ENCODE data around the gene DAP. TPM values are rescaled to one million over a fixed set of nuclear protein-coding genes. Genes with fewer than 3 reads are reported as not detected.
"Not testable (repeated sequence)": the region's sequence is repeated elsewhere in the genome, so short reads cannot be mapped to it uniquely, and the experiment has no call there.

DAP gene
- total RNA-seq, 3 donors from 2014 or later (not counting 1 experiment from before 2014, with no cell fraction given), result 38.4 to 48.9 (median 44.9) TPM

- Histone ChIP-seq H3K4me1 (ENCODE audit: control insufficient read depth, insufficient read depth, low read length) (peaks cover 3% of the 10 kb centered on the region), H3K27me3 (ENCODE audit: control insufficient read depth, insufficient read depth, low read length) (no peaks in the 10 kb centered on the region), H3K9me3 (ENCODE audit: control insufficient read depth, insufficient read depth, low read length) (no peaks in the 10 kb centered on the region), H3K4me3 (ENCODE audit: low read length) (no peak overlapping the region), H3K36me3 (ENCODE audit: control insufficient read depth, insufficient read depth, low read length) (no peaks in the 10 kb centered on the region), H3K27ac (ENCODE audit: low read length) (no peak overlapping the region)
- WGBS (ENCODE audit: insufficient coverage), result 92% methylated on average over 2 of the region's 3 CpGs
- no peaks in the 10 kb centered on the region for H3K36me3 Mint-ChIP-seq
- ATAC-seq (no peak), DNase-seq (no peak)
- TF ChIP-seq CTCF (IDR thresholded peaks at IDR 0.05), result no peak
- peaks cover 0 to 4% of the 10 kb centered on the region in 2 donors for H3K4me1 Mint-ChIP-seq
- peaks cover 0 to 3% of the 10 kb centered on the region in 2 donors for H3K27me3 Mint-ChIP-seq (ENCODE audit: low read depth in 2 of 2)
- H3K9me3 Mint-ChIP-seq, result no peaks in the 10 kb centered on the region
- no peak overlapping the region for H3K27ac Mint-ChIP-seq
- H3K4me3 Mint-ChIP-seq, result no peak overlapping the region
- intact Hi-C loops (cut with micrococcal nuclease), result no loop called here
These were observed 28.7 kb upstream of the DAP start for GRCh38 chr5:10789726-10790125.

GRCh38 chr5:10789021-10789420 lies 28.0 kb upstream of the DAP start:
- Histone ChIP-seq H3K4me1 (ENCODE audit: control insufficient read depth, insufficient read depth, low read length) (peaks cover 3% of the 10 kb centered on the region), H3K27me3 (ENCODE audit: control insufficient read depth, insufficient read depth, low read length) (no peaks in the 10 kb centered on the region), H3K9me3 (ENCODE audit: control insufficient read depth, insufficient read depth, low read length) (no peaks in the 10 kb centered on the region), H3K27ac (ENCODE audit: low read length) (no peak overlapping the region), H3K4me3 (ENCODE audit: low read length) (no peak overlapping the region), H3K36me3 (ENCODE audit: control insufficient read depth, insufficient read depth, low read length) (no peaks in the 10 kb centered on the region)
- Mint-ChIP-seq H3K36me3 (no peaks in the 10 kb centered on the region), H3K27ac (no peak overlapping the region), H3K4me3 (no peak overlapping the region), H3K9me3 (no peaks in the 10 kb centered on the region), H3K27me3 (ENCODE audit: low read depth in 2 of 2) (no peaks in the 10 kb centered on the region), H3K4me1 (peaks cover 0 to 4% of the 10 kb centered on the region in 2 donors)
- no peak for TF ChIP-seq CTCF (IDR thresholded peaks at IDR 0.05)
- 91% methylated on average over 3 of the region's 3 CpGs for WGBS (ENCODE audit: insufficient coverage)
- no peak for ATAC-seq
- intact Hi-C loops (cut with micrococcal nuclease), result no loop called here
- no peak for DNase-seq

- Histone ChIP-seq H3K4me1 (ENCODE audit: control insufficient read depth, insufficient read depth, low read length) (peaks cover 3% of the 10 kb centered on the region), H3K27ac (ENCODE audit: low read length) (no peak overlapping the region), H3K36me3 (ENCODE audit: control insufficient read depth, insufficient read depth, low read length) (no peaks in the 10 kb centered on the region), H3K9me3 (ENCODE audit: control insufficient read depth, insufficient read depth, low read length) (no peaks in the 10 kb centered on the region), H3K27me3 (ENCODE audit: control insufficient read depth, insufficient read depth, low read length) (no peaks in the 10 kb centered on the region), H3K4me3 (ENCODE audit: low read length) (no peak overlapping the region)
- no peak for TF ChIP-seq CTCF (IDR thresholded peaks at IDR 0.05)
- 91% methylated on average over 5 of the region's 5 CpGs for WGBS (ENCODE audit: insufficient coverage)
- no peaks in the 10 kb centered on the region for H3K9me3 Mint-ChIP-seq
- intact Hi-C loops (cut with micrococcal nuclease), result no loop called here
- no peak overlapping the region for H3K27ac Mint-ChIP-seq
- H3K36me3 Mint-ChIP-seq, result no peaks in the 10 kb centered on the region
- ATAC-seq, result no peak
- no peaks in the 10 kb centered on the region for H3K27me3 Mint-ChIP-seq (ENCODE audit: low read depth in 2 of 2)
- no peak overlapping the region for H3K4me3 Mint-ChIP-seq
- peaks cover 0 to 4% of the 10 kb centered on the region in 2 donors for H3K4me1 Mint-ChIP-seq
- no peak for DNase-seq
These were observed 27.3 kb upstream of the DAP start for GRCh38 chr5:10788358-10788757.

- peaks cover 3% of the 10 kb centered on the region for H3K4me1 ChIP-seq (ENCODE audit: control insufficient read depth, insufficient read depth, low read length)
- no peak overlapping the region for H3K4me3 ChIP-seq (ENCODE audit: low read length)
- H3K9me3 ChIP-seq (ENCODE audit: control insufficient read depth, insufficient read depth, low read length), result no peaks in the 10 kb centered on the region
- no peaks in the 10 kb centered on the region for H3K36me3 ChIP-seq (ENCODE audit: control insufficient read depth, insufficient read depth, low read length)
- H3K27me3 ChIP-seq (ENCODE audit: control insufficient read depth, insufficient read depth, low read length), result no peaks in the 10 kb centered on the region
- no peaks in the 10 kb centered on the region for H3K36me3 Mint-ChIP-seq
- no peak for TF ChIP-seq CTCF (IDR thresholded peaks at IDR 0.05)
- WGBS (ENCODE audit: insufficient coverage), result 59% methylated on average over 4 of the region's 4 CpGs
- no peak overlapping the region for H3K4me3 Mint-ChIP-seq
- H3K27ac Mint-ChIP-seq, result no peak overlapping the region
- no peaks in the 10 kb centered on the region for H3K9me3 Mint-ChIP-seq
- DNase-seq (no peak), ATAC-seq (no peak)
- H3K27ac ChIP-seq (ENCODE audit: low read length), result no peak overlapping the region
- peaks cover under 1 to 8% of the 10 kb centered on the region in 2 donors for H3K27me3 Mint-ChIP-seq (ENCODE audit: low read depth in 2 of 2)
- H3K4me1 Mint-ChIP-seq, result peaks cover 0 to 4% of the 10 kb centered on the region in 2 donors
- intact Hi-C loops (cut with micrococcal nuclease), result no loop called here
These were observed 25.8 kb upstream of the DAP start for GRCh38 chr5:10786835-10787234.

- H3K9me3 ChIP-seq (ENCODE audit: control insufficient read depth, insufficient read depth, low read length); H3K9me3 Mint-ChIP-seq; H3K27ac ChIP-seq (ENCODE audit: low read length); H3K36me3 Mint-ChIP-seq; H3K36me3 ChIP-seq (ENCODE audit: control insufficient read depth, insufficient read depth, low read length); ATAC-seq; intact Hi-C loops (cut with micrococcal nuclease); H3K4me3 ChIP-seq (ENCODE audit: low read length); H3K4me1 ChIP-seq (ENCODE audit: control insufficient read depth, insufficient read depth, low read length); H3K4me1 Mint-ChIP-seq; H3K27me3 ChIP-seq (ENCODE audit: control insufficient read depth, insufficient read depth, low read length); H3K27ac Mint-ChIP-seq; H3K4me3 Mint-ChIP-seq; DNase-seq: not testable (repeated sequence)
- 94% methylated on average over 7 of the region's 7 CpGs for WGBS (ENCODE audit: insufficient coverage)
- H3K27me3 Mint-ChIP-seq (ENCODE audit: low read depth in 2 of 2), result peaks cover 6 to 16% of the 10 kb centered on the region in 2 donors
These were observed 19.2 kb upstream of the DAP start for GRCh38 chr5:10780208-10780607.

All from natural killer cell (primary cell).